Left lung (tissue), 10 donors: Measurements from ENCODE around the gene CALM1. TPM values are rescaled to one million over a fixed set of nuclear protein-coding genes. Genes with fewer than 3 reads are reported as not detected.

Experiments used
- ATAC-seq: fragments of 200-7000 bp; cut with Tn5 transposase; one replicate; pipeline ENCODE4 v1.9.1; 2020; ENCODE audit warnings: moderate library complexity
- DNase-seq, 4 donors: peaks; one replicate each; pipeline ENCODE4 v3.0.0-alpha.2; 2013 to 2020
- H3K27ac ChIP-seq, 2 donors: fragments of 200-600 bp; sonication (generic) in 1 of 2; one replicate each; pipeline versions ENCODE4 v1.5.0 to v1.8.0; 2020 to 2021
- H3K27me3 ChIP-seq, 2 donors: fragments of 200-600 bp; sonication (generic) in 1 of 2; one replicate each; pipeline versions ENCODE4 v1.5.0 to v1.8.0; 2020 to 2021
- H3K36me3 ChIP-seq, 2 donors: fragments of 200-600 bp; sonication (generic) in 1 of 2; one replicate each; pipeline versions ENCODE4 v1.5.0 to v1.8.0; 2020 to 2021
- H3K4me1 ChIP-seq, 2 donors: fragments of 200-600 bp; one replicate each; pipeline ENCODE4 v1.8.0; 2021
- H3K4me3 ChIP-seq, 2 donors: fragments of 200-600 bp; sonication (generic) in 1 of 2; one replicate each; pipeline versions ENCODE4 v1.5.0 to v1.8.0; 2020 to 2021; ENCODE audit warnings: mild to moderate bottlenecking in 1 of 2
- H3K9me3 ChIP-seq, 2 donors: fragments of 200-600 bp; sonication (generic) in 1 of 2; one replicate each; pipeline versions ENCODE4 v1.5.0 to v1.8.0; 2020 to 2021
- CTCF ChIP-seq, 2 donors: fragments of 200-600 bp; sonication (generic) in 1 of 2; IDR thresholded peaks; one replicate each; pipeline versions ENCODE4 v1.5.0 to v1.8.0; 2021; ENCODE audit warnings: antibody characterized with exemption in 2 of 2
- intact Hi-C, 2 donors: fragments of 100-400 bp; cut with DNase I; formaldehyde crosslinking; loops; one replicate each; pipeline versions ENCODE4 v1.11.2 to v1.14.2; 2022
- polyA plus RNA-seq, 6 donors: library from polyadenylated mRNA; unstranded; fragments of 120-200 nt; gene quantifications; one replicate each; pipeline ENCODE4 v1.2.1, GENCODE V29; 2013; ENCODE audit not compliant: insufficient read length in 6 of 6
- total RNA-seq, 2 donors: library from RNA; stranded (reverse); fragmentation: NEBNext Ultra II Directional; extraction: Animal tissue kit (Norgen Biotek cat#: 25700); gene quantifications; one replicate each; pipeline ENCODE4 v1.2.1, GENCODE V29; 2021
- donor health status: DM: no; HTN: yes; CAD: no.
- donor health status: DM: no; HTN: no; CAD: no.

The CALM1 gene
- total and polyA plus RNA-seq, 8 donors: 553 to 767 (median 654) TPM

GRCh38 chr14:90423166-90423565 is 26.3 kb downstream of the CALM1 start:
- no peak for TF ChIP-seq CTCF (IDR thresholded peaks at IDR 0.05)
- H3K4me3 ChIP-seq: no peak overlapping the region
- DNase-seq (no peak), ATAC-seq (no peak)
- no peaks in the 10 kb centered on the region for H3K27me3 ChIP-seq
- H3K4me1 ChIP-seq: peaks cover 8 to 11% of the 10 kb centered on the region in 2 donors
- no peaks in the 10 kb centered on the region for H3K36me3 ChIP-seq
- no peaks in the 10 kb centered on the region for H3K9me3 ChIP-seq
- intact Hi-C loops: no loop called here
- no peak overlapping the region for H3K27ac ChIP-seq

DNA sequence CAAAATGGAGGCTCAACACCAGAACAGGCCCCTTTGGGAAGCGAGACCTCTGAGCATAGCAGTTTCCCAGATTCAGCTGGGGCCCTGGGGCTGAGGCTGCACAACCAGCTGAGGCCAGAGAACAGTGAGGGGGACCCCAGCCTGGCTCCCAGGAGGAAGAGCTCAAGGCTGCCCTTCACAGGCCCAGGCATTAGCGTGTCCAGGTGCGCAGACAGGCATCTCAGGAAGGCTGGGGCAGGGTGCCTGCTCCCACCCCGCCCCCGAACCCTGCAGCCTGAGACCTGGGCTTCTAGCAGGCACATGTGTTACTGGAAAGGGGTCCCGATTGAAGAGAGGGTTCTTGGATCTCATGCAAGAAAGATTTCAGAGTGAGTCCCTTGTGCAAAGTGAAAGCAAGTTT is 27.2 kb downstream of the CALM1 start:
- Histone ChIP-seq H3K36me3 (no peaks in the 10 kb centered on the region), H3K27me3 (no peaks in the 10 kb centered on the region), H3K27ac (no peak overlapping the region), H3K9me3 (no peaks in the 10 kb centered on the region), H3K4me3 (no peak overlapping the region), H3K4me1 (peaks cover 8 to 11% of the 10 kb centered on the region in 2 donors)
- DNase-seq (no peak), ATAC-seq (no peak)
- intact Hi-C loops: no loop called here
- TF ChIP-seq CTCF (IDR thresholded peaks at IDR 0.05): no peak

DNA sequence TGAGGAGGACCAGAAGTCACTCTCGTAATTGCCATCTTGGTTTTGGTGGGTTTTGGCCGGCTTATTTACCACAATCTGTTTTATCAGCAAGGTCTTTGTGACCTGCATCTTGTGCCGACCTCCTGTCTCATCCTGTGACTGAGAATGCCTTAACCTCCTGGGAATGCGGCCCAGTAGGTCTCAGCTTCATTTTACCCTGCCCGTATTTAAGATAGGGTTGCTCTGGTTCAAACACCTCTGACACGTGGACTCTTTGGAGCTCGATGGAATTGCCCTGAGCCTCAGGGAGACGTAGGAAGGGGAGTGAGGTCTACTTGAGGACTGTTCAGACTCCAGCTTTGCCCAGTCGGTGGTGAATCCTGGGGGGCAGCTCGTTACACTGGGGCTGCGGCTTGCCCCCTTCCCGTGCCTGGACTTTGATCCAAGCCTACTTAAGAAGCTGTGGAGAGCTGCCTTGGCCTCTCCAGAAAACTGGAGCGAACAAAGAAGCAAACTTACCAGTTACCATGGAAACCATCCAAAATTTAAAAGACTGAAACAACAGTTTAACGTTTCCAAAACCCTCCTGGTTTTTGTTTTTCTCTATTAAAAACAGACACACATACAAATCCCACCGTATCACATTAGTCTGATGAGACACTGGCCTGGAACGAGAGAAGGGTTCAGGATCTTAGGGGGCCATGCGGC is 28.0 kb downstream of the CALM1 start:
- no peak for TF ChIP-seq CTCF (IDR thresholded peaks at IDR 0.05)
- H3K36me3 ChIP-seq: no peaks in the 10 kb centered on the region
- no peaks in the 10 kb centered on the region for H3K27me3 ChIP-seq
- peaks cover 0 to 2% of the 10 kb centered on the region in 2 donors for H3K9me3 ChIP-seq
- intact Hi-C loops: no loop called here
- ATAC-seq (no peak), DNase-seq (no peak)
- peaks cover 8 to 9% of the 10 kb centered on the region in 2 donors for H3K4me1 ChIP-seq
- H3K27ac ChIP-seq: no peak overlapping the region
- no peak overlapping the region for H3K4me3 ChIP-seq

- Histone ChIP-seq H3K4me3 (no peak overlapping the region), H3K9me3 (peaks cover 0 to 2% of the 10 kb centered on the region in 2 donors), H3K4me1 (peaks cover 8 to 9% of the 10 kb centered on the region in 2 donors), H3K36me3 (no peaks in the 10 kb centered on the region), H3K27me3 (no peaks in the 10 kb centered on the region), H3K27ac (no peak overlapping the region)
- no peak for ATAC-seq
- TF ChIP-seq CTCF (IDR thresholded peaks at IDR 0.05): no peak
- intact Hi-C loops: no loop called here
- no peak for DNase-seq
Measured at GRCh38 chr14:90425373-90425879, 28.6 kb downstream of the CALM1 start.

DNA sequence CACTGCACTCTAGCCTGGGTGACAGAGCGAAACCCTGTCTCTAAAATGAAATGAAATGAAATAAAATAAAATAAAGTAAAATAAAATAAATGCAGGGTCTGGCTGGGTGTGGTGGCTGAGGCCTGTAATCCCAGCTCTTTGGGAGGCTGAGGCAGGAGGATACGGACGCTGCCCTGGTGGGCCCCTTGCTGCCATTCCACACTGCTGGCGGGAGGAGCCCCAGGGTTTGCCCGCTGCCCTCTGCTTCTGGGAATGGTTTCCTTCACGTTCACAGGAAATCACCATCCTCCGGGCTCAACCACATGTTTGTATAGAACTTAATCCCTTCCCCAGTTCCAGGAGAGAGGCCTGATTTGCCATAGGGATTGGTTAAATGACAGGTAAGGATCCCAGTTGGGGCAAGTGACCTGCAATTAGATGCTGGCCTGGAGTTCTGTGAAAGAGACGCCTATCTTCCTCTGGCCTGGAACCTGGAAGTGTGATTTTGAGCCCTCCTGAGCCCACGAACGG is 29.3 kb downstream of the CALM1 start:
- intact Hi-C loops: no loop called here
- Histone ChIP-seq H3K27me3 (no peaks in the 10 kb centered on the region), H3K4me1 (peaks cover 8 to 9% of the 10 kb centered on the region in 2 donors), H3K27ac (no peak overlapping the region), H3K4me3 (no peak overlapping the region), H3K9me3 (peaks cover 0 to 2% of the 10 kb centered on the region in 2 donors), H3K36me3 (no peaks in the 10 kb centered on the region)
- TF ChIP-seq CTCF (IDR thresholded peaks at IDR 0.05): no peak
- DNase-seq (peak in 1 of 4 donors; percentile 10), ATAC-seq (no peak)
